Stimulated activated CD4-positive, alpha-beta T cell treated with anti-CD3 and anti-CD28 coated beads, Interleukin-12 subunit alpha, Interleukin-12 subunit beta, amount 100 ng/mL, for 4 hours (primary cell): ENCODE results near the gene VPS13D.
A peak's percentile ranks its signal among the peaks of the same experiment; 100 is the strongest.

Experiments
- DNase-seq: peaks from one replicate; pipeline ENCODE4 v3.0.0-alpha.2; 2020

VPS13D gene

GRCh38 chr1:12477314-12477713, 247.5 kb downstream of the VPS13D start:
- DNase-seq, result no peak

DNA sequence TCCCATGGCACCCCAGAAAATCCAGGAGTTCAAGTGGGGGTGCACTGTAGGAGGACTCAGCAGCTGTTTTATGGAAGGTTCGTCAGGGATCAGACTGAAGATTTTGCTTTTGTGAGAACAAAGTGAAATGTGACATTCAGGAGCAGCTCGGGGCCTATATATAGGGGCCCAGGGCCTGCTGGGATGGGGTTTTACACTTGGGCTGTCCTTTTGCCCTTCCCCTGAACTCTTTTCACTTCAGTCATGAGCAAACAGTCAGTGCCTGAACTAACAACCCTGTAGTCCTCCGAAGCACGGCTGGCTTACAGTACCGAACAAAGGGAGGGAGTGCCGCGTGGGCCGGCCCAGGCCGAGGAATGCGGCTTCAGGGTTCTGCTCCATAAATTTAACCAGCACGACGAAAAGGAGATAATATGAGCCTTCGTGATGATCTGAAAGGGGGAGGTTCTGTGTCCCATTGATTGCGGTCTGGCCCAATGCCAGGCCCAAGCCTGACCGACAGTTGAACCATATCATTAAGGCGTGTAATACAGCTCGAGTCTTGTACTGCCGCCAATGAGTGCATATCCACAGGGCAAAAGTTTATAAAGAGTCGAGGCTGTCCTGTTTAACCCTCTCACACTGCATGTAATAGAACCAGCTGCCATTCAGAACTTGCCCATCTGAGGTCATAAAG, 248.2 kb downstream of the VPS13D start:
- no peak for DNase-seq

DNA sequence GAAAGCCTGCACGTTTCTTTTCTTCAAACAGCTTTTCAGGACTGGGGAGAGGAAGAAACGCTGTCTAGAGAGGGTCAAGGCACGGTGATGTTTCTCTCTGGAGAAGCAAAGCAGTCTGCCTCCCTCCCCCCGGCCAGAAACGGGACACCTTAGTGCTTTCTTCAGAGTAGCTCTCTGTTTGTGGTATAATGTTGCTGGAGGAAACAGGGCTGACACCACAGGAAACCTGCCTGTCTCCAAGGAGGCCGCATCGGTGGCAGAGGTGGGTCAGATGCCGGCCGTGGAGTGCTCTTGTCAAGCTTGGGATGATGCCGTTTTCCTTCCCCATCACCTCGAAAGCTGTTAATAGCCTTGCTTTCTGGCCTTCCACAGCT, 248.8 kb downstream of the VPS13D start:
- DNase-seq, result no peak

DNA sequence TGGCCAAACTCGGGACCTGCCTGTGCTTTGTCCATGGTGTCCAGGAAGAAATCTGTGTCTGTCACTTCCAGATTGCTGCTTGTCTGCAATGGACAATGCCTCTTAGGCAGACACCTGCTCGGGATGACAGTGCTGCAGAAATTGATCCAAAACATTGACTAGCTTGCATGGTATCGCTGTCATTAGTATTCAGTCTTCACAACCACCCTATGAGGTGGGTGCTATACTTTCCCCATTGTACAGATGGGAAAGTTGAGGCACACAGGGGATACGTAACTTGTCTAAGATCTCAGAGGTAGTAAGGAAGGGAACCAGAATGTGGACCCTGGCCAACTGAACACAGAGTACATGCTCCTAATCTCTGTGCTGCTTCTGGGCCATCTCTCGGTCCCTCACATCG, 249.5 kb downstream of the VPS13D start:
- no peak for DNase-seq

- DNase-seq, result no peak
Observed at GRCh38 chr1:12480041-12480440, 250.2 kb downstream of the VPS13D start.

GRCh38 chr1:12480748-12481362, 251.0 kb downstream of the VPS13D start:
- DNase-seq, result peak; percentile 17

DNA sequence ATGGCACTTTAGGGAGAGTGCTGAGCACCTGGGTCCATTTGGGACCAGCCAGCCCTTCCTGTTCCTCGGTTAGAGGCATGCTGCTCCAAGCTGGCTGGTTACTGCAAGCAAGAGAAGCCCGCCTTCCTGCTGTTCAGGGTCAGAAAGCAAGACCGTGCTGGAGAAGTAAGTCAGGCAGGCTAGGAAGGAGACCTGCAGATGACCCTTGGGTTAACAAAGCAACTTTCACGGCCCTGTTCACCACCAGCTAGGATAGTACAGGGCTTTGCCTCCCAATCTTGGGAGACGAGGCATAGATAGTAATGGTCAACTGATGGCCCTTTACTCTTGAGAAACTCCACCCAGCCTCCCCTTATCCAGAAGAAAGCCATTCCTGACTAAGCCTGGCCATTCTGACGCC, 252.1 kb downstream of the VPS13D start:
- no peak for DNase-seq

DNA sequence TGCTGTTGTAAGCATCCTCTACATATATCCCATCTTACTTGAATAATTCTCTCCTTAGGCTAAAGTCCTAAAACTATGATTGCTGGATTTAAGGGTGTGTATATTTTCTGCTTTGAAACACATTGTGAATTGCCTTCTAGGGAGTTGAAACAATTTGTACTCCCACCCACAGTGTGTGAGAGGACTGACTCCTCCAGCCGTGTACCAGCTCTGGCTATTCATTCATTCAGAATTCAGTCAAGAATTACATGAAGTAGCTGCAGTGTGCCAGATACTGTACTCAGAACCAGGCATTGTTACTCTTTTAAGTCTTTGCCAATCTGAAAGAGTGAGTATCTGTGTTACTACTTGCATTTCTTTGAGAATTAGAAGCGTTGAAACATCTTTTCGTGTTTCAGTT, 253.2 kb downstream of the VPS13D start:
- no peak for DNase-seq

GRCh38 chr1:12485231-12486058, 255.6 kb downstream of the VPS13D start:
- no peak for DNase-seq

DNA sequence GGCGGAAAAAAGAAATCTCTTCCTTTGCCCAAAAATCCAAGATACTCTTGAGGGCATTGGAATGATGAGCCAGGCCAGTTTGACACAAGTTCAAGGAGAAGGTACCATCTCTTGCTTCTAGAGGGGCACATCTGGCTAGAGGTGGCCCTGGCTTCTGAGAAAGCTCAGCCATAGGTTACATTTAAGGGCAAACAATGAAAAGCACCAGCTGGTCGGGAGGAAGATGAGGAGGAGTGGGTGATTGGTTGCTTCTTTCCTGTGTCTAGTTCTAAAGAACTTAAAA, 256.2 kb downstream of the VPS13D start:
- DNase-seq, result no peak

- DNase-seq, result no peak
Observed at GRCh38 chr1:12486401-12487005, 256.7 kb downstream of the VPS13D start.

DNA sequence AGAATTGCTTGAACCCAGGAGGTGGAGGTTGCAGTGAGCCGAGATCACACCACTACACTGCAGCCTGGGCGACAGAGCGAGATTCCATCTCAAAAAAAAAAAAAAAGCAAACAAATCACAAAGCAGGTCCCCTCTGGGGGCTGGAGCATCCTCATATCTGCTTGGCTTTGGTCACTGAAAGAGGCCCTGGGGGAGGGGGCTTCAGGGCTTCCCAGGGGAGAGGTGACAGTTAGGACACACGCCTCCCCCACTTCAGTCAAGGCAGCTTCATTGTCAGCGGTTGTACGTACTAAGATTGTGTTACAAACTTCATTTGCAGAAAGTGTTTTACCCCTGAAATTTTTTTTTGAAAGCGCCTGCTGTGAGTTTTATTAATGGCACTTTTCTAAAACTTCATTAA, 257.7 kb downstream of the VPS13D start:
- DNase-seq, result no peak

DNA sequence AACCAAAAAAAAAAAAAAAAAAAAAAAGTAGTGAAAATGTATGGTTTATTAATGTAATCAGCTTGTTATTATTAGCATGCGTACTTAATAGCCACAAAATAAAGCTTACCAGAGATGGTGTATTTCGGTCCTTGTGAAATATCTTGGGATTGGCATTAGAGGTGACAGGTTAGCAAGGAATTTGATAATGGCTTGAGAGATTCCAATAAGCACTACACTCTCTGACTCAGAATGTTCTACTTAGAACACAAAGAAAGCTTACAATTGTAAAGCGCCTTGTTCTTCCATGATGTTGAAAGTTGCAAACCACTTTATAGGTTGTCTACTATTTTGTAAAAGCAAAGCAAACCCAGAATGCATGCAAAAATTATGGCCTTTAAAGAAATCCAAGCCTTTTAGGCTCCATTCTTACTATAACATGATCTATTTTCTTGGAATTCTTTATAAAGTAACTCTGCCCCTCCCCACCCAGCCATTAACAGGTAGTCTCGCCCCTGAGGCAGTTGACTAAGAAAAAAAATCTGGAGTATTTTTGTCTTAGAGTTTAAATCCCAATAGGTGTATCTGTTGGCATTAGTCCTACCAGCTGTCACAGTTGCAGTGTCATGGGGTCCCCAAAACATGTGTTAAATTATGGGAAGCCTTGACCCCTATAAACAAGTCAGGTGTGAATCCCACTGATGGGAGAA, 259.0 kb downstream of the VPS13D start:
- DNase-seq, result no peak

- no peak for DNase-seq
Observed at GRCh38 chr1:12490532-12491142, 260.8 kb downstream of the VPS13D start.

GRCh38 chr1:12491656-12492055, 261.8 kb downstream of the VPS13D start:
- DNase-seq, result no peak

DNA sequence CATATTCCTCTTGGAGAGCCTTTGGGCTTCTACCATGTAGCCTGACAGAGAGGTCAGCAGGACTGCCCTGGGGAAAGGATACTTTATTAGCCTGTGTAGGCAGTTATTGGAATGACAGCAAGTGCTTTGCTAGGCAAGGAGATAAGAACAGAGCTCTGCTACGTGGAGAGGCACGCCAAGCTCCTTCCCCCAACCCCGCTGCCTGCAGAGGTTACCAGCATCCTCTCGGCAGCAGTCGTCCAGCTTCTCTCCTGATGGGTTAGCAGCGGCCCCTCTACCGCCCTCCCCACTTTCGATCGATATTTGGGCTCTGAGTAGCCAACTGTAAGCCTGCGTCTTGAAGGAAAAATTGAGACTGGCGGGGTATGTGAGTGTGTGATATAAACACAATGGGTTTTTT, 265.9 kb downstream of the VPS13D start:
- DNase-seq, result no peak

- DNase-seq, result no peak
Observed at GRCh38 chr1:12496154-12496961, 266.5 kb downstream of the VPS13D start.

- DNase-seq, result no peak
Observed at GRCh38 chr1:12499539-12500240, 269.9 kb downstream of the VPS13D start.

- no peak for DNase-seq
Observed at GRCh38 chr1:12501661-12502060, 271.8 kb downstream of the VPS13D start.

GRCh38 chr1:12502336-12503109, 272.7 kb downstream of the VPS13D start:
- no peak for DNase-seq

DNA sequence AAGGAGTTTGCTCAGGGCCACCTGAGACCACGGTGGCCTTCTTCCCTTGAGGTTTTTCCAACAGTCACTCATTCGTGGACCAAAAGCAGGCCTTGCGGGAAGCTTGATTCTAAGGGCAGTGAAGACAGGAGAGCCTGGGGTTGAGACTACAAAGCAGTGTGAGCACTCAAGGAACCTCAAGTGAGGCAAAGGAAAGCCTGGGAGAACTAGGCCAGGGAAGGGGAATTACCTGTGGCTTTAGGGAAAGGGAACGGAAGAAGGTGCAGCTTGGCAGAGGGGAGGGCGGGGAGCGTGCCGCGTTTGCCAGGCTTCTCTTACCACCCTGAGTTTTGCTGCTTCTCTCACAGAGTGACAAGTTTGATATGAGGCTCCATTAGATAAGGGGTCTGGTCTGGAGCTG, 273.9 kb downstream of the VPS13D start:
- DNase-seq, result no peak
